ENCODE measurements around the gene ZDHHC9.

The ZDHHC9 gene

DNA sequence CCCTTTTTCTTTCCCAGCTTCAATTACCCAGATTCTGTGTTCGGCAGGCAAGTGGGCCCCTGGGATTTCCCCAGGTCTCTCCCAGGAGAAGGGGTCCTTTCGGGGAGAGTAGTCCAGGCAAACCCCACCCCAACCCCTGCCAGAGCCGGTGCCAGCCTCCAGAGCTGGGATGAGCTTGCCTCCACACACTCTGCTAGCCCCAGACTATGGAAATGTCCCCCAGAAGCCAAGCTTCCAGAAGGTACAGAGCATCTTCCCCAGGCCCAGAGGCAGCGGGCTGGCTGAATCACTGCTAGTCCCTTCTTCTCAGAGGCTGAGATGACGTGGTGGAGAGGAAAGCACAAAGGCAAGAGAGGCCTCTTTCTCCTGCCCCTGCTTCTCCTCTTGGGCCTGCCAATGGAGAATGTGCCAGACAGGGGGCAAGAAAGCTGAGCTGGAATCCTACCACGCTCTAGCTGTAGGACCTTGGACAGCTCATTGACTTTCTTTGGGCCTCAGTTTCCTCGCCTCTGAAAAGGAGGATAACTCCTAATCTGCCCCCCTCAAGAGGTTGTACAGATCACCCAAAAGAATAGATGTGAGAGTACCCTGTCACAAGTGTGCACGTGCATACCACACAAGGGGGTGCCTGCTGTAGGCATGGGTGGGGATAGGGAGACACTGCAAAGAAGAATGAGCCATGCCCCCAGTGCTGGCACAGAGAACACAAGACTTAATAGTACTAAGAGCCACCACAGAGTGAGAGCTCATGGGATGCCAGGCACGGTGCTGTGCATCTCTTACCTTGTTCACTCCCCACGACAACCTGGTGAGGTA is 61.8 kb downstream of the ZDHHC9 start:
- H3K4me3 ChIP-seq (replicated peaks; ENCODE audit: low read depth, low read length) = peak overlapping the region; percentile 71
- DNase-seq (ENCODE audit: extremely low read depth, insufficient read length) = no peak
- H3K27me3 ChIP-seq (replicated peaks; ENCODE audit: control insufficient read depth, insufficient read depth, low read length) = no peaks in the 10 kb centered on the region

GRCh38 chrX:129781134-129781672 is 62.5 kb downstream of the ZDHHC9 start:
- Histone ChIP-seq H3K27me3 (replicated peaks; ENCODE audit: control insufficient read depth, insufficient read depth, low read length) (no peaks in the 10 kb centered on the region), H3K36me3 (ENCODE audit: control insufficient read depth, insufficient read depth, low read length) (peaks cover 15% of the 10 kb centered on the region), H3K4me3 (replicated peaks; ENCODE audit: low read depth, low read length) (peak overlapping the region; percentile 79)
- no peak for TF ChIP-seq CTCF (IDR thresholded peaks at IDR 0.05; ENCODE audit: insufficient read depth, low read length, poor library complexity, severe bottlenecking)
- DNase-seq (ENCODE audit: extremely low read depth, insufficient read length) = peak; percentile 86

More for the DNA sequence above, 61.8 kb downstream of the ZDHHC9 start:
- TF ChIP-seq CTCF (IDR thresholded peaks at IDR 0.05; ENCODE audit: insufficient read depth, low read length, poor library complexity, severe bottlenecking) = no peak
- H3K36me3 ChIP-seq (ENCODE audit: control insufficient read depth, insufficient read depth, low read length) = peaks cover 15% of the 10 kb centered on the region

DNA sequence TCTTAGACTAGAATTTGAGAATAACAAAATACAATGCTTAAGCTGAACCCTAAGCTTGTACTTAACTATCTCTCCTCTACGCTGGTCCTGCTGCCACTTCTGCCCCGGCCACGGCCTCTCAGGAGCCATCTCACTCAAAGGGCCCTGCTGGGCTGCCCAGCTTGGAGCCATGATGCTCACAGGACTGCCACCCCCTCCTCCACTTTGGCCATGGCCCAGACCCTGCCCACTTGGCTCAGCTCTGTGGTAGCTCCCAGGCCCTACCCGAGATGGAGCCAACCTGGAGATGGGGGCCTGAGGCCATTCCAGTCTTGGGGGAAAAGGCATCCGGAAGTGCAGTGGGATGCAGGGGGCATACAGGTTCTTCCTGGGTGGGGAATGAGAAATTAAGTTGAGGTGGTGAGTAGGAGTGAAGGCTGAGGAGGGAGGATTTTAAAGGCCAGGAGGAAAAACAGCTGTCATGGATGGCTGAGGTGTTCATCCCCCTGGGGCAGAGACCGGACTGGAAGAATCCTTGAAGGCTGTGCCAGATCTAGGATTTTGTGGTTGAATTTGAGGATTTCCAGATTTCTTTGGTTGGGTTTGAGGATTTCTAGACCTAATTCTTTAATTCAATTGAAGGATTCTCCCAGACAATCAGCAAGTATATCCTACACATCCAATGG is 63.1 kb downstream of the ZDHHC9 start:
- H3K36me3 ChIP-seq (ENCODE audit: control insufficient read depth, insufficient read depth, low read length) = peaks cover 15% of the 10 kb centered on the region
- no peaks in the 10 kb centered on the region for H3K27me3 ChIP-seq (replicated peaks; ENCODE audit: control insufficient read depth, insufficient read depth, low read length)
- peak overlapping the region; percentile 79 for H3K4me3 ChIP-seq (replicated peaks; ENCODE audit: low read depth, low read length)

DNA sequence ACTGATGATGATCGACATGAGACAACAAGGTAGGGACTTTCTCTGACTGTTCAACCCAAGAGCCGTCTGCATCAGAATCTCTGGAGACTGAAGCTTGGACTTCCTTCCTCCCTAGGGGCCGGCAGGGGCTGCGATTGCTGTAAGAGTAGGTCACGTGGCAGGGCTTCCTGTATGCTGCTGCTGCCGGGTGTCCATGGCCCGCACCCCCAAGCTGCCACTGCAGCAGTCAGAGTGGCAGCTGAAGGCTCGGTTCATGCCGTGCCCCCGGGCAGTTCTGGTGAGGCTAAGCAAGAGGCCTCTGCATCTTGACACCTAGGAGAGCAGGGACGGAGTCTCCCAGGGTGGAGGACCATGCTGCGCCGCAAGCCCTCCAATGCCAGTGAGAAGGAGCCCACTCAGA is 63.9 kb downstream of the ZDHHC9 start, which contains the start of gene SASH3:
Gene SASH3 (plus strand): TSS at position 203 of the 400 bp plus-strand sequence. CDS start 149 bp downstream, at position 352.
- no peak for TF ChIP-seq CTCF (IDR thresholded peaks at IDR 0.05; ENCODE audit: insufficient read depth, low read length, poor library complexity, severe bottlenecking)
- H3K36me3 ChIP-seq (ENCODE audit: control insufficient read depth, insufficient read depth, low read length) = peaks cover 12% of the 10 kb centered on the region
- peak within 1 kb of the TSS; percentile 79 for H3K4me3 ChIP-seq (replicated peaks; ENCODE audit: low read depth, low read length)
- DNase-seq (ENCODE audit: extremely low read depth, insufficient read length) = peak; percentile 77
- no peaks in the 10 kb centered on the region for H3K27me3 ChIP-seq (replicated peaks; ENCODE audit: control insufficient read depth, insufficient read depth, low read length)

More for the DNA sequence above, 63.1 kb downstream of the ZDHHC9 start:
- TF ChIP-seq CTCF (IDR thresholded peaks at IDR 0.05; ENCODE audit: insufficient read depth, low read length, poor library complexity, severe bottlenecking) = no peak
- DNase-seq (ENCODE audit: extremely low read depth, insufficient read length) = no peak

DNA sequence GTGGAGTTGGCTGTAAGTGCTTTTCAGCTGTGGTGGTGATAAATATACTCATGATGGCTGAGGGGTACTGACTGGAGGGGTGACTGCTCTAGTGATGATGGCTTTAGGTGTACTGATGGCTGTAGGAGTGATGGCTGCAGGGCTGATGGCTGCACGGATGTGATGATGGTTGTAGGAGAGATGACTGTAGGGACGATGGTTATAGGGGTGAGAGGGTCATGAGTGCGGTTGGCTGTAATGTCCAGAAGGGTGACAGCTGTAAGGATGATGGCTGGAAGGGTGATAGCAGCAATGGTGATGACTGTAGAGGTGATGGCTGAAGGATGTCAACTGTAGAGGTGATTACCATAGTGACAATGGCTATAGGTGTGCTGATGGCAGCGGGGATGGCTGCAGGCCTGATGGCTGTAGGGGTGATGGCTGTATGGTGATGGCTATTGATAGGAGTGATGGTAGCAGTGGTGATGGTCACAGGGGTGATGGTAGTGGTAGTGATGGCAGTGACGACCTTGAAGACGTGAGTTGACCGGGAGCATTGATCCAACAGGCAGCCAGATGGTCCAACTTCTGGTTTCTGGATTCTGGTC is 64.5 kb downstream of the ZDHHC9 start:
- no peak for TF ChIP-seq CTCF (IDR thresholded peaks at IDR 0.05; ENCODE audit: insufficient read depth, low read length, poor library complexity, severe bottlenecking)
- DNase-seq (ENCODE audit: extremely low read depth, insufficient read length) = no peak
- H3K36me3 ChIP-seq (ENCODE audit: control insufficient read depth, insufficient read depth, low read length) = peaks cover 11% of the 10 kb centered on the region
- peak overlapping the region; percentile 79 for H3K4me3 ChIP-seq (replicated peaks; ENCODE audit: low read depth, low read length)
- H3K27me3 ChIP-seq (replicated peaks; ENCODE audit: control insufficient read depth, insufficient read depth, low read length) = no peaks in the 10 kb centered on the region

Measured in GM06990 (cell line).